ENCODE results near the gene NUDT19. TPM values are rescaled to one million over a fixed set of nuclear protein-coding genes. Genes with fewer than 3 reads are reported as not detected.
"Not testable (repeated sequence)": the region's sequence is repeated elsewhere in the genome, so short reads cannot be mapped to it uniquely, and the experiment has no call there.

Gene NUDT19
- total RNA-seq, 1 donor from 2014 or later, result 13.2 TPM

GRCh38 chr19:32691952-32692726 lies 518 bp downstream of the NUDT19 start:
- no peaks in the 10 kb centered on the region for H3K9me3 Mint-ChIP-seq (ENCODE audit: low read depth)
- peak overlapping the region; percentile 70 for H3K4me3 Mint-ChIP-seq (ENCODE audit: low read depth)
- H3K27ac Mint-ChIP-seq, result no peak overlapping the region
- peaks cover 15% of the 10 kb centered on the region for H3K27me3 Mint-ChIP-seq
- TF ChIP-seq CTCF (IDR thresholded peaks at IDR 0.05; ENCODE audit: unreplicated experiment), result no peak
- H3K4me1 Mint-ChIP-seq (ENCODE audit: low read depth), result peaks cover 34% of the 10 kb centered on the region
- no peak for DNase-seq (ENCODE audit: low spot score, unreplicated experiment)
- H3K36me3 Mint-ChIP-seq (ENCODE audit: insufficient read depth), result peaks cover 18% of the 10 kb centered on the region

- Mint-ChIP-seq H3K27ac (peak overlapping the region; percentile 87), H3K36me3 (ENCODE audit: insufficient read depth) (peaks cover 24% of the 10 kb centered on the region), H3K27me3 (peaks cover 20% of the 10 kb centered on the region), H3K9me3 (ENCODE audit: low read depth) (no peaks in the 10 kb centered on the region), H3K4me1 (ENCODE audit: low read depth) (peaks cover 38% of the 10 kb centered on the region), H3K4me3 (ENCODE audit: low read depth) (peak overlapping the region; percentile 70)
- DNase-seq (ENCODE audit: low spot score, unreplicated experiment), result no peak
- TF ChIP-seq CTCF (IDR thresholded peaks at IDR 0.05; ENCODE audit: unreplicated experiment), result no peak
Measured at GRCh38 chr19:32692727-32693061, 1.1 kb downstream of the NUDT19 start.

GRCh38 chr19:32693151-32694108 lies 1.8 kb downstream of the NUDT19 start:
- peaks cover 31% of the 10 kb centered on the region for H3K36me3 Mint-ChIP-seq (ENCODE audit: insufficient read depth)
- peaks cover 38% of the 10 kb centered on the region for H3K4me1 Mint-ChIP-seq (ENCODE audit: low read depth)
- DNase-seq (ENCODE audit: low spot score, unreplicated experiment); H3K9me3 Mint-ChIP-seq (ENCODE audit: low read depth): not testable (repeated sequence)
- H3K4me3 Mint-ChIP-seq (ENCODE audit: low read depth), result peak overlapping the region; percentile 70
- peaks cover 28% of the 10 kb centered on the region for H3K27me3 Mint-ChIP-seq
- H3K27ac Mint-ChIP-seq, result peak overlapping the region; percentile 87

DNA sequence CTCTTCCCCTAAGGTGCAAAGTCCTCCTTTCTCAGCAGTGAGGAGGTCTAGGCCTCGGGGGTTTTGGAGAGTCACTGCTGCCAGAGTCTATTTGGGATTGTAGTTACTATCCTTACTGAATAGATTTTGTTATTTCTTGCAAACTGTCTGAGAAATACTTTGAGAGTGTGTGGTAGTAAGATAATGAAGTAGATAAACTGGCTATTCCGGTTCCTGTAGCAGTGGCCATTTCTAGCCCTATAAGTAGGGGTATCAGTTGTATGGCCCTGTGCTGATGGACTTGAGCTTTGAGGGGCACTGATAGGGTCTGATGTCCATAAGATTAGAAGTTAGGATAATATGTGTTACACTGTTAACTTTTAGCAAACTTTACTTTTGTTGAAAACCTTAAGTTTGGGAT lies 2.7 kb downstream of the NUDT19 start:
- Mint-ChIP-seq H3K27me3 (peaks cover 31% of the 10 kb centered on the region), H3K4me3 (ENCODE audit: low read depth) (peak overlapping the region; percentile 70), H3K36me3 (ENCODE audit: insufficient read depth) (peaks cover 40% of the 10 kb centered on the region), H3K4me1 (ENCODE audit: low read depth) (peaks cover 38% of the 10 kb centered on the region), H3K27ac (peak overlapping the region; percentile 67)
- H3K9me3 Mint-ChIP-seq (ENCODE audit: low read depth); DNase-seq (ENCODE audit: low spot score, unreplicated experiment): not testable (repeated sequence)

DNA sequence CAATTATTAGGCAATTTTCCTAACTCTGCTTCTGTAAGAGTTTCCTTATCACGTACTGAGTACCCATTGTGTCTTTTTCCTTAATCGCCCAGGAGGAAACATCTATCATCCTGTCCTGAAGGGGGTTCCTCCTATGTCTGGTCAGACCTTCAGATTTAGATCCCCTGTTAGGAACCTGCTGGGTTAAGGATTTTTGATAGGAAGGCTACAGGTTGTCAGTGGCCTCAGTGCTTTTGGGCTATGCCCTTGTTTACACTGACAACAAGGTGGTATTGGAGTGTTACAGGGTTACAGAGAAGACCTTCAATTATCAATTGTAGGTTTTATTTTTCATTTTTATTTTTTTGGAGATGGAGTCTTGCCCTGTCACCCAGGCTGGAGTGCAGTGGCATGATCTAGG lies 3.2 kb downstream of the NUDT19 start:
- H3K9me3 Mint-ChIP-seq (ENCODE audit: low read depth); DNase-seq (ENCODE audit: low spot score, unreplicated experiment); H3K27ac Mint-ChIP-seq: not testable (repeated sequence)
- Mint-ChIP-seq H3K27me3 (peaks cover 29% of the 10 kb centered on the region), H3K4me3 (ENCODE audit: low read depth) (peak overlapping the region; percentile 70), H3K4me1 (ENCODE audit: low read depth) (peaks cover 38% of the 10 kb centered on the region), H3K36me3 (ENCODE audit: insufficient read depth) (peaks cover 44% of the 10 kb centered on the region)

DNA sequence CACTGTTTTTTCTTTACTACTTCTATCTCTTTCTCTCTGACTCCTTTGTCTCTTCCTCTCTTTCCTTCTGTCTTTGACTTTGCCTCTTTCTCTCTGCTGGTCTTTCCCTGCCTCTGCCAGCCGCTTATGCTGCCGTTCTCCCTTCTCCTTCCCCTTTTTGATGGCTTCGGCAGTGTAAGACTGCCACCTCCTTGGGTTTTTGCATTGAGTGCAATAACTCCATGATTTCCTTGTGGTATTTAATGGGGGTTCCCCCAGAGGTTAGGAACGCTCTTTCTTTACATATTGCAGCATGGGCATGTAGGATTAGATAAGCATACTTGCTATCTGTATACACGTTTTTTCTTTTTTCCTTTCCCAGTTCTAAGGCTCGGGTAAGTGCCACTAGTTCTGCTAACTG lies 3.9 kb downstream of the NUDT19 start:
- Mint-ChIP-seq H3K36me3 (ENCODE audit: insufficient read depth) (peaks cover 45% of the 10 kb centered on the region), H3K27me3 (peaks cover 29% of the 10 kb centered on the region), H3K4me3 (ENCODE audit: low read depth) (peak overlapping the region; percentile 45), H3K4me1 (ENCODE audit: low read depth) (peaks cover 38% of the 10 kb centered on the region)
- H3K27ac Mint-ChIP-seq; H3K9me3 Mint-ChIP-seq (ENCODE audit: low read depth); DNase-seq (ENCODE audit: low spot score, unreplicated experiment): not testable (repeated sequence)

DNA sequence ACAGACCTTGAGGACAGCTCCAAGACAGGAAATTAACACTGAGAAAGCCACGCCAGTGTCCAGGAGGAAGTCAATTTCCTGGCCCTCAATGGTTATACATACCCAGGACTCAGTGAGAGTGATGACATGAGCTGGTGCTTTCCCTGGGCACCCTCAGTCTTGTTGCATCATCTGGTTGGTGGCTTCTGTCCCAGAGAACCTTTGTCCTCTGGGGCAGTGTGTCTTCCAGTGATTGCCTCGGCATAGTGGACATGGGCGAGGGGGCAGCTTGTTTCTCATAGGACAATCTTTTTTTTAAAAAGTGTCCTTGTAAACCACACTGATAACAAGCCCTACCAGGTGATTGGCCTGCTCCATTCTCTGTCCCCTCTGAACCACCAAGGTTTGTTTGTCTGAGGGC lies 5.2 kb downstream of the NUDT19 start:
- H3K36me3 Mint-ChIP-seq (ENCODE audit: insufficient read depth), result peaks cover 48% of the 10 kb centered on the region

DNA sequence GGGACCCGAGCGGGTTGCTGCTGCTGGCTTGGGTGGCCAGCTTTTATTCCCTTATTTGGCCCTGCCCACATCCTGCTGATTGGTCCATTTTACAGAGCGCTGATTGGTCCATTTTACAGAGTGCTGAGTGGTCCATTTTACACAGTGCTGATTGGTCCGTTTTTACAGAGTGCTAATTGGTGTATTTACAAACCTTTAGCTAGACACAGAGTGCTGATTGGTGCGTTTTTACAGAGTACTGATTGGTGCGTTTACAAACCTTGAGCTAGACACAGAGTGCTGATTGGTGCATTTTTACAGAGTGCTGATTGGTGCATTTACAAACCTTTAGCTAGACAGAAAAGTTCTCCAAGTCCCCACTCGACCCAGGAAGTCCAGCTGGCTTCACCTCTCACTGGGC lies 8.5 kb downstream of the NUDT19 start:
- peaks cover 14% of the 10 kb centered on the region for H3K9me3 Mint-ChIP-seq (ENCODE audit: low read depth)
- peaks cover 53% of the 10 kb centered on the region for H3K36me3 Mint-ChIP-seq (ENCODE audit: insufficient read depth)
- H3K4me1 Mint-ChIP-seq (ENCODE audit: low read depth), result peaks cover 29% of the 10 kb centered on the region
- not testable (repeated sequence) for DNase-seq (ENCODE audit: low spot score, unreplicated experiment); H3K27ac Mint-ChIP-seq; H3K4me3 Mint-ChIP-seq (ENCODE audit: low read depth)
- H3K27me3 Mint-ChIP-seq, result peaks cover 29% of the 10 kb centered on the region

More for the DNA sequence above, 5.2 kb downstream of the NUDT19 start:
- not testable (repeated sequence) for H3K9me3 Mint-ChIP-seq (ENCODE audit: low read depth); DNase-seq (ENCODE audit: low spot score, unreplicated experiment); H3K4me3 Mint-ChIP-seq (ENCODE audit: low read depth); H3K27ac Mint-ChIP-seq
- peaks cover 29% of the 10 kb centered on the region for H3K27me3 Mint-ChIP-seq
- H3K4me1 Mint-ChIP-seq (ENCODE audit: low read depth), result peaks cover 41% of the 10 kb centered on the region
